Fibroblast of mammary gland (primary cell): Measurements from ENCODE around the gene KIF21A.
"Not testable (repeated sequence)": the region's sequence is repeated elsewhere in the genome, so short reads cannot be mapped to it uniquely, and the experiment has no call there.

Experiments
- DNase-seq: peaks from one replicate; pipeline ENCODE4 v3.0.0-alpha.2; 2010; ENCODE audit warnings: low read depth
- H3K4me3 ChIP-seq: 2 replicates; pipeline ENCODE4 v1.5.1; 2011; ENCODE audit warnings: low read depth, mild to moderate bottlenecking, low read length, moderate library complexity; ENCODE audit not compliant: control insufficient read depth
- CTCF ChIP-seq: conservative IDR thresholded peaks from 2 replicates; pipeline ENCODE4 v1.5.1; 2011; ENCODE audit warnings: low read depth, low read length, inconsistent platforms; ENCODE audit not compliant: control insufficient read depth, insufficient read depth

KIF21A gene

GRCh38 chr12:39443081-39443928 is at the start of gene KIF21A:
Gene KIF21A (minus strand): TSS chr12:39443120. CDS start chr12:39442970, 150 bp downstream.
- DNase-seq = peak; percentile 90
- H3K4me3 ChIP-seq = peak within 1 kb of the TSS; percentile 69
- TF ChIP-seq CTCF = no peak

- DNase-seq = peak; percentile 96
- no peak for TF ChIP-seq CTCF
- H3K4me3 ChIP-seq = no peak overlapping the region
Measured at GRCh38 chr12:39490500-39491282, 47.8 kb upstream of the KIF21A start.

- no peak for DNase-seq
- no peak overlapping the region for H3K4me3 ChIP-seq
- TF ChIP-seq CTCF = no peak
Measured at GRCh38 chr12:39483597-39483996, 40.7 kb upstream of the KIF21A start.

GRCh38 chr12:39483042-39483441 is 40.1 kb upstream of the KIF21A start:
- no peak for TF ChIP-seq CTCF
- no peak overlapping the region for H3K4me3 ChIP-seq
- no peak for DNase-seq

- DNase-seq = no peak
- no peak overlapping the region for H3K4me3 ChIP-seq
- no peak for TF ChIP-seq CTCF
Measured at GRCh38 chr12:39476894-39477293, 34.0 kb upstream of the KIF21A start.

GRCh38 chr12:39476121-39476520 is 33.2 kb upstream of the KIF21A start:
- DNase-seq = no peak
- TF ChIP-seq CTCF = no peak
- no peak overlapping the region for H3K4me3 ChIP-seq

- DNase-seq, H3K4me3 ChIP-seq: not testable (repeated sequence)
Measured at GRCh38 chr12:39475136-39475535, 32.2 kb upstream of the KIF21A start.
